ENCODE measurements around the gene GPR180.

Gene GPR180

GRCh38 chr13:94640721-94641120 lies 39.1 kb downstream of the GPR180 start:
- no peak for DNase-seq (ENCODE audit: extremely low read depth in 1 of 2, low read depth in 1 of 2)

GRCh38 chr13:94641409-94641941 lies 39.8 kb downstream of the GPR180 start:
- no peak for DNase-seq (ENCODE audit: extremely low read depth in 1 of 2, low read depth in 1 of 2)

GRCh38 chr13:94646904-94647303 lies 45.2 kb downstream of the GPR180 start:
- no peak for DNase-seq (ENCODE audit: extremely low read depth in 1 of 2, low read depth in 1 of 2)

GRCh38 chr13:94656176-94656575 lies 54.5 kb downstream of the GPR180 start:
- DNase-seq (ENCODE audit: extremely low read depth in 1 of 2, low read depth in 1 of 2), result no peak

- DNase-seq (ENCODE audit: extremely low read depth in 1 of 2, low read depth in 1 of 2), result no peak
Measured at GRCh38 chr13:94656766-94657165, 55.1 kb downstream of the GPR180 start.

- DNase-seq (ENCODE audit: extremely low read depth in 1 of 2, low read depth in 1 of 2), result no peak
Measured at GRCh38 chr13:94657167-94657566, 55.5 kb downstream of the GPR180 start.

GRCh38 chr13:94658926-94659597 lies 57.4 kb downstream of the GPR180 start:
- no peak for DNase-seq (ENCODE audit: extremely low read depth in 1 of 2, low read depth in 1 of 2)

- DNase-seq (ENCODE audit: extremely low read depth in 1 of 2, low read depth in 1 of 2), result no peak
Measured at GRCh38 chr13:94659598-94659946, 57.9 kb downstream of the GPR180 start.

- DNase-seq (ENCODE audit: extremely low read depth in 1 of 2, low read depth in 1 of 2), result no peak
Measured at GRCh38 chr13:94660695-94661326, 59.2 kb downstream of the GPR180 start.

GRCh38 chr13:94661406-94661805 lies 59.7 kb downstream of the GPR180 start:
- no peak for DNase-seq (ENCODE audit: extremely low read depth in 1 of 2, low read depth in 1 of 2)

- no peak for DNase-seq (ENCODE audit: extremely low read depth in 1 of 2, low read depth in 1 of 2)
Measured at GRCh38 chr13:94662274-94662945, 60.8 kb downstream of the GPR180 start.

- no peak for DNase-seq (ENCODE audit: extremely low read depth in 1 of 2, low read depth in 1 of 2)
Measured at GRCh38 chr13:94664889-94665288, 63.2 kb downstream of the GPR180 start.

GRCh38 chr13:94666065-94666464 lies 64.4 kb downstream of the GPR180 start:
- no peak for DNase-seq (ENCODE audit: extremely low read depth in 1 of 2, low read depth in 1 of 2)

- DNase-seq (ENCODE audit: extremely low read depth in 1 of 2, low read depth in 1 of 2), result peak in 1 of 2 donors; percentile 20
Measured at GRCh38 chr13:94667190-94667589, 65.5 kb downstream of the GPR180 start.

- no peak for DNase-seq (ENCODE audit: extremely low read depth in 1 of 2, low read depth in 1 of 2)
Measured at GRCh38 chr13:94672400-94672799, 70.7 kb downstream of the GPR180 start.

- no peak for DNase-seq (ENCODE audit: extremely low read depth in 1 of 2, low read depth in 1 of 2)
Measured at GRCh38 chr13:94673851-94674250, 72.2 kb downstream of the GPR180 start.

GRCh38 chr13:94674609-94675348 lies 73.1 kb downstream of the GPR180 start:
- peak in 1 of 2 donors; percentile 40 for DNase-seq (ENCODE audit: extremely low read depth in 1 of 2, low read depth in 1 of 2)

- no peak for DNase-seq (ENCODE audit: extremely low read depth in 1 of 2, low read depth in 1 of 2)
Measured at GRCh38 chr13:94677799-94678198, 76.1 kb downstream of the GPR180 start.

GRCh38 chr13:94678845-94679244 lies 77.2 kb downstream of the GPR180 start:
- no peak for DNase-seq (ENCODE audit: extremely low read depth in 1 of 2, low read depth in 1 of 2)

GRCh38 chr13:94679614-94680013 lies 78.0 kb downstream of the GPR180 start:
- DNase-seq (ENCODE audit: extremely low read depth in 1 of 2, low read depth in 1 of 2), result no peak

GRCh38 chr13:94682229-94682628 lies 80.6 kb downstream of the GPR180 start:
- DNase-seq (ENCODE audit: extremely low read depth in 1 of 2, low read depth in 1 of 2), result no peak
